ENCODE data around the gene ZNF609.

- no peak for TF ChIP-seq POLR2AphosphoS5 (IDR thresholded peaks at IDR 0.05)
- TF ChIP-seq CTCF (IDR thresholded peaks at IDR 0.05) = no peak
Observed at GRCh38 chr15:64580696-64581407, 120.5 kb downstream of the ZNF609 start.

Data from gastroesophageal sphincter (tissue), 3 donors.